Dedifferentiated amniotic fluid mesenchymal stem cell (primary cell): ENCODE measurements around the gene BBIP1.
A peak's percentile ranks its signal among the peaks of the same experiment; 100 is the strongest.

Experiments
- DNase-seq: peaks from one replicate; pipeline ENCODE4 v3.0.0-alpha.2; 2016; ENCODE audit errors: extremely low spot score

The BBIP1 gene, protein sequence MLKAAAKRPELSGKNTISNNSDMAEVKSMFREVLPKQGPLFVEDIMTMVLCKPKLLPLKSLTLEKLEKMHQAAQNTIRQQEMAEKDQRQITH

GRCh38 chr10:110918643-110919348, at the start of gene BBIP1:
TSS of gene BBIP1 (minus strand) at chr10:110919180. CDS start at chr10:110918157, 1,023 bp downstream.
- DNase-seq = peak; percentile 100

GRCh38 chr10:110967645-110968044, 48.7 kb upstream of the BBIP1 start:
- DNase-seq = no peak

GRCh38 chr10:110967009-110967630, 48.1 kb upstream of the BBIP1 start:
- no peak for DNase-seq

DNA sequence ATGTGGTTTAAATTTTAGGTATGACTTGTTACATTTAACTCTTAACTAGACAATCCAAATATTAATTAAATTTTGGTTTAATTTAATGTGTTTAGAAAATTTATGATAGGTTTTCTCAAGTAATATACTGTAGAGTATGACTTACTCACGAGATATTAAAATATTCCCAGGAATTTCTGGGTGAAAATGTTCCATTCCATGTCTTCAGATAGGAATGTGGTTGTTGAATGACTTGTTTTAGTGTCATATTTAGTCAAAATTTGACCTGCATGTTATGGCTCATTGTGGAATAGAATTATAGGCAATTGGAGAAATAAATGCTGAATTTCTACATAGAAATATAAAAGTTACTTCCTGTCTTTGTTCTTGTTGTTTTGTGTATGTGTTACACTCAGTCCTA, 47.2 kb upstream of the BBIP1 start:
- DNase-seq = no peak

GRCh38 chr10:110965216-110965615, 46.2 kb upstream of the BBIP1 start:
- DNase-seq = no peak

DNA sequence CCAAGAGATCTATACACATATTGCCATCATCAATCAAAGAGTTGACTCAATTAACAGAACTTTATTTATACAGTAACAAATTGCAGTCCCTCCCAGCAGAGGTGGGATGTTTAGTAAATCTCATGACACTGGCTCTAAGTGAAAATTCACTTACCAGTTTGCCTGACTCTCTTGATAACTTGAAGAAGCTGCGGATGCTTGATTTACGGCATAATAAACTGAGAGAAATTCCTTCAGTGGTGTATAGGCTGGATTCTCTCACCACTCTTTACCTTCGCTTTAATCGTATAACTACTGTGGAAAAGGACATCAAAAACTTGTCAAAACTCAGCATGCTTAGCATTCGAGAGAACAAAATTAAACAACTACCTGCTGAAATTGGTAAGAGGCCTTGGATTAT, 45.7 kb upstream of the BBIP1 start:
- DNase-seq = no peak

GRCh38 chr10:110963162-110963561, 44.2 kb upstream of the BBIP1 start:
- DNase-seq = no peak

DNA sequence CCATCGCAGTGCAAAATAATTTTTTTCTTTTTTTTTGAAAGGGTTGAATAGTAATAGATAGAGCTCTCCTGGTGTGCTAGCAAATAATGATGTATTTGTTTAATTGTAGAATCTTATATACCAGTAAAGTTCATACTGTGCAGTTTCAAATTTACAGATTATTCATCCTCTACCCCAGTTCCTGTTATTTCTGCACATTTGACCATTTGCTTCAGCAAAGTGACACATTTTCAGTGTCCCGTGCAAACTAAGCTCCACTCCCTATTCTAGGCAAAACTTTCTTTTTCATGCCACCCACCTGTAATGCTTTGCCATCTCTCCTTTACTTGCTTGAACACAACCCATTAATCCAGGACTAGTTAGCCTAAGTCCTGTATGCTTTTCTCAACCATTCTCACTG, 43.5 kb upstream of the BBIP1 start:
- no peak for DNase-seq

DNA sequence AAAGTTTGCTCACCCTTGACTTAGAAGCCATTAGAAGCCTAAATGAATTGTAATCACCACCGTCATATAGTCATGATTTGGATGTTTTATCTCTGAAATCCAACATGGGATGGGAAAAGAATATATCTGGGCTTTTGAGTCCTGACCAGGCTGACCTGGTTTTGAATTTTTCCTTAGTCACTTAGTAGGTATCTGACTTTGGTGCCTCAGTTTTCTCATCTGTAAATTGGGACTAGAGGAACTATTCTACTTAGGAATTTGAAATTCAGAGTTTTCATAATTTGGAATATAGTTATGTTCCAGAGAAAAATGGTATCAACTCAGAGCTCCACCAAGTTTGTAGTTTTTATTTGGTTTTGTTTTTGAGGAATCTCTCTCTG, 41.3 kb upstream of the BBIP1 start:
- DNase-seq = no peak

- no peak for DNase-seq
These were observed 40.7 kb upstream of the BBIP1 start for GRCh38 chr10:110959379-110960332.

GRCh38 chr10:110957606-110958005, 38.6 kb upstream of the BBIP1 start:
- DNase-seq = no peak

GRCh38 chr10:110951381-110951780, 32.4 kb upstream of the BBIP1 start:
- no peak for DNase-seq

GRCh38 chr10:110947061-110947595, 28.1 kb upstream of the BBIP1 start:
- DNase-seq = no peak

DNA sequence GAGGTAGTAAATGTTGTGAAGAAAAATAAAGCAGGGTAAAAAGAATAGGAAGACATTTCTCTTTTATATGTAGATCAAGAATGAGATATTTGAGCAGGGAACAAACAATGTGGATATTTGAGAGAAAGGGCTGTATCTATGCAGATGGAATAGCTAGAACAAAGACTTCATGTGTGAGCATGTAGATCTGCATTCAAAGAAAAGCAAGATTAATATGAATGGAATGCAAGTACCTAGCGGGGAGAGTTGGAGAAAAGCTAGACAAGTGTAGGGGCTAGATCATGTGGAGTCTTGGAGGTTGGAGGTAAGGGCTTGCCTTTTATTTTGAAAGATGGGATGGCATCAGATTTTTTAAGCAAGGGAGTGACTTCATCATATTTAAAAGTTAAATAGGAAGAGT, 27.5 kb upstream of the BBIP1 start:
- no peak for DNase-seq

- no peak for DNase-seq
These were observed 25.9 kb upstream of the BBIP1 start for GRCh38 chr10:110944792-110945396.

GRCh38 chr10:110939419-110939818, 20.4 kb upstream of the BBIP1 start:
- DNase-seq = no peak

GRCh38 chr10:110936757-110937156, 17.8 kb upstream of the BBIP1 start:
- DNase-seq = no peak

GRCh38 chr10:110932505-110933180, 13.7 kb upstream of the BBIP1 start:
- no peak for DNase-seq

DNA sequence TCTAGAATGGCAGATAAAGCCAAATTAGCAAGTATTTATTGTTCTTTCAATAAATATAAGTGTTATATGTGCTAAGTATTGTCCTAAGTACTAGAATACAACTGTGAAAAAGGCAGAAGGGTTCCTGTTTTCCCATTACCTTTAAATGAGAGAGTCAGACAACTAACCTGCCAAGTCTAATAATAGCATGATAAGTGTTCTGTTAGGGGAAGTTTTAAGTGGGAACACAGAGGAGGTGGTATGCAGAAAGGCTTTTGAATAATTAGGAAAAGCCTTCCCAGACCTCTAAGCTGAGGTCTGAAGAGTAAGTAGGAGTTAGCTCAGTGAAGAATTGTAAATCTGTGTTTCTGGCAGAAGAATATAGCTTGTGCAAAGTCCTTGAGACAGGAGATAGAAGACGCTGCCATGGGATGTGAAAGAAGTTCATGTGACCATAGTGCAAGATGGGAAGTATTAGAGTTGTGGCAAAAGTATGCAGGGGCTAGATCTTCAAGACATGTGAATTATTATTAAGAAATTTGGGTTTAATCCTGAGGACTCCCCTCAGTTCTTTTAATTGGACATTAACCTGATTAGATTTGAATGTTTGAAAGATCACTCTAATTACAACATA, 12.9 kb upstream of the BBIP1 start:
- no peak for DNase-seq

GRCh38 chr10:110927461-110927860, 8.5 kb upstream of the BBIP1 start:
- DNase-seq = no peak
